CD14-positive monocyte (primary cell): ENCODE measurements around the gene ECHDC1. TPM values are rescaled to one million over a fixed set of nuclear protein-coding genes. Genes with fewer than 3 reads are reported as not detected.
"Not testable (repeated sequence)": the region's sequence is repeated elsewhere in the genome, so short reads cannot be mapped to it uniquely, and the experiment has no call there.

Source experiments
- DNase-seq, 3 donors: peaks; one replicate each; pipeline ENCODE4 v3.0.0-alpha.2; 2011 to 2022
- H2AFZ ChIP-seq: 2 replicates; pipeline ENCODE4 v1.6.0; 2012; ENCODE audit warnings: mild to moderate bottlenecking, low read depth, low read length, inconsistent platforms; ENCODE audit not compliant: insufficient read depth, poor library complexity, severe bottlenecking
- H3K27ac ChIP-seq, 2 donors: 1 replicate in 1 of 2; 2 replicates in 1 of 2; pipeline ENCODE4 v1.5.1; 2012 to 2013; ENCODE audit warnings: low read length in 2 of 2, control low read depth in 1 of 2, inconsistent platforms in 1 of 2, low read depth in 1 of 2, mild to moderate bottlenecking in 1 of 2
- H3K27me3 ChIP-seq, 2 donors: one replicate each; pipeline versions ENCODE4 v1.6.0 to v1.6.1; 2011 to 2013; ENCODE audit warnings: low read length in 2 of 2; ENCODE audit not compliant: control insufficient read depth in 2 of 2, insufficient read depth in 2 of 2
- H3K36me3 ChIP-seq, 2 donors: replicated peaks in 1 of 2; 1 replicate in 1 of 2; 2 replicates in 1 of 2; pipeline versions ENCODE4 v1.5.1 to v1.6.1; 2012 to 2013; ENCODE audit warnings: low read length in 2 of 2, control low read depth in 1 of 2, inconsistent platforms in 1 of 2, mild to moderate bottlenecking in 1 of 2; ENCODE audit not compliant: insufficient read depth in 2 of 2, control insufficient read depth in 1 of 2
- H3K4me1 ChIP-seq, 2 donors: 1 replicate in 1 of 2; 2 replicates in 1 of 2; pipeline versions ENCODE4 v1.5.1 to v1.6.1; 2012 to 2013; ENCODE audit warnings: low read length in 2 of 2, control low read depth in 1 of 2, inconsistent platforms in 1 of 2, mild to moderate bottlenecking in 1 of 2, moderate library complexity in 1 of 2; ENCODE audit not compliant: insufficient read depth in 2 of 2, control insufficient read depth in 1 of 2
- H3K4me2 ChIP-seq: replicated peaks from 2 replicates; pipeline ENCODE3; 2012; ENCODE audit warnings: low read length, moderate library complexity, mild to moderate bottlenecking; ENCODE audit not compliant: poor library complexity, severe bottlenecking; ENCODE audit errors: extremely low read depth
- H3K4me3 ChIP-seq, 3 experiments: fragments of 200-600 bp in 1 of 3; sonication (generic) in 1 of 3; replicated peaks in 1 of 3; 1 replicate in 2 of 3; 2 replicates in 1 of 3; pipeline ENCODE4 v1.5.1; 2011 to 2013; ENCODE audit warnings: low read length in 3 of 3, mild to moderate bottlenecking in 3 of 3, control low read depth in 2 of 3, low read depth in 2 of 3, inconsistent platforms in 1 of 3, moderate library complexity in 1 of 3
- H3K79me2 ChIP-seq: 2 replicates; pipeline ENCODE4 v1.6.0; 2012; ENCODE audit warnings: mild to moderate bottlenecking, control low read depth, inconsistent platforms, low read length, moderate library complexity; ENCODE audit not compliant: insufficient read depth
- H3K9ac ChIP-seq: 2 replicates; pipeline ENCODE4 v1.6.0; 2017; ENCODE audit warnings: low read length, mild to moderate bottlenecking; ENCODE audit not compliant: insufficient read depth, poor library complexity, severe bottlenecking
- H3K9me3 ChIP-seq, 2 donors: replicated peaks in 1 of 2; 1 replicate in 1 of 2; 2 replicates in 1 of 2; pipeline versions ENCODE4 v1.5.1 to v1.6.1; 2012 to 2013; ENCODE audit warnings: low read length in 2 of 2, control low read depth in 1 of 2; ENCODE audit not compliant: control insufficient read depth in 1 of 2, insufficient read depth in 1 of 2
- H4K20me1 ChIP-seq: 2 replicates; pipeline ENCODE4 v1.6.0; 2012; ENCODE audit warnings: mild to moderate bottlenecking, low read length, control low read depth, moderate library complexity; ENCODE audit not compliant: insufficient read depth
- H3K27ac Mint-ChIP-seq, 7 donors: one replicate each; pipeline ENCODE4 v1.8.0; 2020; ENCODE audit warnings: mild to moderate bottlenecking in 7 of 7, mixed read lengths in 7 of 7, moderate library complexity in 6 of 7, inconsistent platforms in 2 of 7
- H3K27me3 Mint-ChIP-seq, 3 donors: one replicate each; pipeline ENCODE4 v1.8.0; 2021 to 2022; ENCODE audit warnings: low read depth in 3 of 3, mild to moderate bottlenecking in 3 of 3, mixed read lengths in 3 of 3, moderate library complexity in 3 of 3, inconsistent platforms in 1 of 3
- H3K36me3 Mint-ChIP-seq, 2 donors: one replicate each; pipeline ENCODE4 v1.8.0; 2020; ENCODE audit warnings: mixed read lengths in 2 of 2, inconsistent platforms in 1 of 2, mild to moderate bottlenecking in 1 of 2
- H3K4me1 Mint-ChIP-seq: one replicate; pipeline ENCODE4 v1.8.0; 2020; ENCODE audit warnings: mild to moderate bottlenecking, mixed read lengths
- H3K4me3 Mint-ChIP-seq, 2 donors: one replicate each; pipeline ENCODE4 v1.8.0; 2020; ENCODE audit warnings: mild to moderate bottlenecking in 2 of 2, mixed read lengths in 2 of 2, moderate library complexity in 1 of 2
- H3K9me3 Mint-ChIP-seq, 7 donors: one replicate each; pipeline ENCODE4 v1.8.0; 2020 to 2022; ENCODE audit warnings: mixed read lengths in 7 of 7, mild to moderate bottlenecking in 6 of 7, moderate library complexity in 6 of 7, inconsistent platforms in 2 of 7
- WGBS: methylation state at CpG from one replicate; pipeline ENCODE4 v1.1.5; 2013; ENCODE audit warnings: missing lambda C conversion rate; ENCODE audit not compliant: insufficient coverage; 5-methylcytosine and 5-hydroxymethylcytosine counted together
- intact Hi-C, 2 donors: fragments of 100-400 bp; cut with micrococcal nuclease; formaldehyde crosslinking; loops; one replicate each; pipeline versions ENCODE4 v1.15.0 to v1.15.1; 2023
- polyA plus RNA-seq, 3 donors: library from polyadenylated mRNA; depleted of rRNA in 1 of 3; unstranded in 2 of 3; stranded (reverse) in 1 of 3; fragments of 300-500 nt in 2 of 3; fragments of >200 nt in 1 of 3; fragmentation: Illumina TruSeq in 2 of 3; gene quantifications; 1 replicate in 2 of 3; 2 replicates in 1 of 3; pipeline ENCODE4 v1.2.3, GENCODE V29; 2012 to 2021
- TF ChIP-seq, protein P1 (sequence below): fragments of 200-600 bp; IDR thresholded peaks from one replicate; pipeline ENCODE4 v1.8.0; 2022; ENCODE audit warnings: antibody characterized with exemption, mild to moderate bottlenecking

ECHDC1 gene
- polyA plus RNA-seq, 3 donors, result 36.4 to 104 (median 102) TPM

DNA sequence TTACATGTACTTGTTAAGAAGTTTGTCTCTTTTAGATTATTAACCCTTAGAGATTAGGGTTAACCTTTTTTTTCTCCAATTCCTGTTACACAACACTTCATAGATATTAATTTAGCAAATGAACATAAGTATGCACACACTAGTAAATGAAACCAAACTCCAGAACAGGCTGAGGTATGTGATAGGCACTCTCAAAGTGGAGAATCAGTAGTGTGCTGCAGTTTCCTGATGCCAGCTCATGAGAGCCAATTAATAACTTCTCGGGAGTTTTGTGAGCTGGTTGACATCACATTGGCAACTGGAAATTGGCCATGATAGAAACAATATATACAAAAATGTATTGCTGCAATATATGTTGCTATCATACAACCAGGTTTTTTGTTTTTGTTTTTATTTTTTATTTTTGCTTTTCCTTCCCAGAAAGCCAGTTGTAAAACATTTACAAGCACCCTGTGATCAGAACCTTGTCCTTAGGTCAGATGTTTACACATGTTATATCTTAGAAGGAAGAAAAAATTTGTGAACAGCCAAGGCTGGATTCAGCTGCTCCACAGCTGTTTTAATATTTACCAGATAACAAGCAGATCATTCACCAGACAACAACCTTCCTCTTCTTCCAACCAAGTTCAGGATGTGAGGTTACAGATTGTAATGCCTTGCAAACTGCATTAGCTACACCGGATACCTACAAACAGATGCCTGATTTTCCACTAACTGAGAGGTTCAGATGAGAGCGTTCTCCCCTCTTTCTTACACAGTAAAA lies 42.4 kb upstream of the ECHDC1 start:
- Mint-ChIP-seq H3K4me3 (no peak overlapping the region), H3K4me1 (peaks cover 4% of the 10 kb centered on the region), H3K27me3 (peaks cover 0 to 4% (median 0%) of the 10 kb centered on the region in 3 donors), H3K36me3 (no peaks in the 10 kb centered on the region), H3K9me3 (no peaks in the 10 kb centered on the region), H3K27ac (peak overlapping the region in 1 of 7 donors; percentile 17)
- H3K27ac ChIP-seq, result no peak overlapping the region
- H4K20me1 ChIP-seq, result no peaks in the 10 kb centered on the region
- no CpG with 5 or more reads among the region's 3 CpGs for WGBS
- H3K9me3 ChIP-seq, result no peaks in the 10 kb centered on the region
- H3K4me1 ChIP-seq, result no peaks in the 10 kb centered on the region
- no peaks in the 10 kb centered on the region for H3K79me2 ChIP-seq
- DNase-seq, result no peak
- intact Hi-C loops, result no loop called here
- H3K4me2 ChIP-seq, result no peak overlapping the region
- H3K27me3 ChIP-seq, result no peaks in the 10 kb centered on the region
- no peaks in the 10 kb centered on the region for H3K36me3 ChIP-seq
- H3K4me3 ChIP-seq, result no peak overlapping the region
- H3K9ac ChIP-seq, result no peak overlapping the region
- TF ChIP-seq, protein P1, sequence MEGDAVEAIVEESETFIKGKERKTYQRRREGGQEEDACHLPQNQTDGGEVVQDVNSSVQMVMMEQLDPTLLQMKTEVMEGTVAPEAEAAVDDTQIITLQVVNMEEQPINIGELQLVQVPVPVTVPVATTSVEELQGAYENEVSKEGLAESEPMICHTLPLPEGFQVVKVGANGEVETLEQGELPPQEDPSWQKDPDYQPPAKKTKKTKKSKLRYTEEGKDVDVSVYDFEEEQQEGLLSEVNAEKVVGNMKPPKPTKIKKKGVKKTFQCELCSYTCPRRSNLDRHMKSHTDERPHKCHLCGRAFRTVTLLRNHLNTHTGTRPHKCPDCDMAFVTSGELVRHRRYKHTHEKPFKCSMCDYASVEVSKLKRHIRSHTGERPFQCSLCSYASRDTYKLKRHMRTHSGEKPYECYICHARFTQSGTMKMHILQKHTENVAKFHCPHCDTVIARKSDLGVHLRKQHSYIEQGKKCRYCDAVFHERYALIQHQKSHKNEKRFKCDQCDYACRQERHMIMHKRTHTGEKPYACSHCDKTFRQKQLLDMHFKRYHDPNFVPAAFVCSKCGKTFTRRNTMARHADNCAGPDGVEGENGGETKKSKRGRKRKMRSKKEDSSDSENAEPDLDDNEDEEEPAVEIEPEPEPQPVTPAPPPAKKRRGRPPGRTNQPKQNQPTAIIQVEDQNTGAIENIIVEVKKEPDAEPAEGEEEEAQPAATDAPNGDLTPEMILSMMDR, result no peak
- H2AFZ ChIP-seq, result no peak overlapping the region

DNA sequence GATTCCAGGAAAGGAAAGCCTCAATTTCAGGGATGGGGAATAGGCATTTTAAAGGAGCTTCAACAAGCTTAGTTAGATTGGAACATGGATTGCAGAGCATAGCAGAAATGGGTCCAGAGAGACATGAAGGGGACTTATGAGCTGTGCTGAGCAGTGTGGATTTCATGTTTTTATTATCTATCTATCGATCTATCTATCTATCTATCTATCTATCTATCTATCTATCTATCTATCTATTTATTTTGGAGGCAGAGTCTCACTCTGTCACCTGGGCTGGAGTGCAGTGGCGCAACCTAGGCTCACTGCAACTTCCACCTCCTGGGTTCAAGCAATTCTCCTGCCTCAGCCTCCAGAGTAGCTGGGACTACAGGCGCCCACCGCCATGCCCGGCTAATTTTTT lies 41.4 kb upstream of the ECHDC1 start:
- H3K36me3 ChIP-seq, intact Hi-C loops, H3K4me1 Mint-ChIP-seq, H3K27me3 ChIP-seq, H3K27ac Mint-ChIP-seq, DNase-seq, H3K27me3 Mint-ChIP-seq, H3K9me3 ChIP-seq, H3K9ac ChIP-seq, H3K4me2 ChIP-seq, H3K27ac ChIP-seq, H4K20me1 ChIP-seq, H3K9me3 Mint-ChIP-seq, H3K79me2 ChIP-seq, H3K4me1 ChIP-seq, H2AFZ ChIP-seq, H3K4me3 Mint-ChIP-seq, H3K36me3 Mint-ChIP-seq, H3K4me3 ChIP-seq: not testable (repeated sequence)
- 95% methylated on average over 4 of the region's 5 CpGs for WGBS
